Epithelial cell of esophagus (primary cell): ENCODE data around the gene ELMOD3.
A peak's percentile ranks its signal among the peaks of the same experiment; 100 is the strongest.

Experiments used
- DNase-seq: peaks from one replicate; pipeline ENCODE4 v3.0.0; 2010; ENCODE audit warnings: low read depth
- H3K4me3 ChIP-seq: 2 replicates; pipeline ENCODE4 v1.5.1; 2011; ENCODE audit warnings: mild to moderate bottlenecking, low read length, control low read depth
- TF ChIP-seq, protein P1 (sequence below): IDR thresholded peaks from 2 replicates; pipeline ENCODE4 v1.5.1; 2011; ENCODE audit warnings: low read depth, mild to moderate bottlenecking, low read length, control low read depth, inconsistent platforms; ENCODE audit not compliant: insufficient read depth; ENCODE audit errors: missing control alignments

ELMOD3 gene

DNA sequence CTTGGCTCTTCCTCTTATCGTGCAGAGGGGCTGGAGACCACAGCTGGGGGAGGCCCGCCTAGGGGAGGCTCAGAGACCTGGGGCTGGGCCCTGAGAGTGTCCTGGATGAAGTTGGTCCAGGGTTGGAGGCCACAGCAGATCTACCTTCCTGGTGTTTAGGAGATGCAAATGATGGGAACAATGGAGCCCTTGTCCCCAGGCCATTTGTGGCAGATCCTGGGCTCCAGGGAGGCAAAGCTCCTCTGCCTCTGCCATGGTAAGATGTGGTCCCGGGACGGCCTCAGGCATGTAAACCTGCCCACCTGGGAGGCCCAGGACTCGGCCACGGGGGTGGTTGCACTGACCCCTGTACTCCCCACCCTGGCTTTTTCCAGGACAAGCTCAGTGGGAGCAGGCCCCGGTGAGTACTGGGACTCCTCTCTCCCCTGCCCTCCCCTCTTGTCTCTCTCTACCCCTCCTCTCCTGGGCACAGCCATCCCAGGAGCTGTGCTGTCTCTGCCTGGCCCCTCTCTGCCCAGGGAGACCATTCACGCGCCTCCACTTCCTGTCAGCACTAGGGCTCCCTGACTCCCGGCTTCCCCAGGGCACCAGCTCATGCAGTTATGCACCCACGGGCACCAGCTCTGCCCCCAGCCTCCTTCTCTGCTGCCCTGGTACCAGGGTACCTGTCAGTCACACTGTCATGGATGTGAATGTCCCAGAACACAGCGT is 74.8 kb downstream of the ELMOD3 start:
- DNase-seq = no peak
- H3K4me3 ChIP-seq = no peak overlapping the region

DNA sequence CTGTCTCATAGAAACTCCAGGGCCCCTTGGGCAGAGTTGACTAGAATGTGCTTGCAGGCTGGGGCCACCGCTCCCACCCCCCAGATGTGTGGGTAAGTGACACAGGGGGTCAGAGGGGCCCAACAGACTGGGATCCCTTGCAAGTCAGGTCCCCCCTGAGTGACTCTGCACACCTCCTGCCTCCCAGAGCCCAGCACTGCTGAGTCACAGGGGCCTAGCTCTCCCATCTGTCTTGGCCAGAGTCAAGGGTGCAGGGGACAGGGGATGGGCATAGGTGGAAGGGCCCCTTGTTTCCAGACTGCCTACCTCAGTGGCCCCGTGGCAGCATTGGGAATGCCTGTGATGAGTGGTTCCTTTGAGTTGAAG is 75.3 kb downstream of the ELMOD3 start:
- no peak overlapping the region for H3K4me3 ChIP-seq
- no peak for DNase-seq
- TF ChIP-seq, protein P1, sequence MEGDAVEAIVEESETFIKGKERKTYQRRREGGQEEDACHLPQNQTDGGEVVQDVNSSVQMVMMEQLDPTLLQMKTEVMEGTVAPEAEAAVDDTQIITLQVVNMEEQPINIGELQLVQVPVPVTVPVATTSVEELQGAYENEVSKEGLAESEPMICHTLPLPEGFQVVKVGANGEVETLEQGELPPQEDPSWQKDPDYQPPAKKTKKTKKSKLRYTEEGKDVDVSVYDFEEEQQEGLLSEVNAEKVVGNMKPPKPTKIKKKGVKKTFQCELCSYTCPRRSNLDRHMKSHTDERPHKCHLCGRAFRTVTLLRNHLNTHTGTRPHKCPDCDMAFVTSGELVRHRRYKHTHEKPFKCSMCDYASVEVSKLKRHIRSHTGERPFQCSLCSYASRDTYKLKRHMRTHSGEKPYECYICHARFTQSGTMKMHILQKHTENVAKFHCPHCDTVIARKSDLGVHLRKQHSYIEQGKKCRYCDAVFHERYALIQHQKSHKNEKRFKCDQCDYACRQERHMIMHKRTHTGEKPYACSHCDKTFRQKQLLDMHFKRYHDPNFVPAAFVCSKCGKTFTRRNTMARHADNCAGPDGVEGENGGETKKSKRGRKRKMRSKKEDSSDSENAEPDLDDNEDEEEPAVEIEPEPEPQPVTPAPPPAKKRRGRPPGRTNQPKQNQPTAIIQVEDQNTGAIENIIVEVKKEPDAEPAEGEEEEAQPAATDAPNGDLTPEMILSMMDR = no peak

More for the DNA sequence above, 74.8 kb downstream of the ELMOD3 start:
- TF ChIP-seq, protein P1 = no peak

DNA sequence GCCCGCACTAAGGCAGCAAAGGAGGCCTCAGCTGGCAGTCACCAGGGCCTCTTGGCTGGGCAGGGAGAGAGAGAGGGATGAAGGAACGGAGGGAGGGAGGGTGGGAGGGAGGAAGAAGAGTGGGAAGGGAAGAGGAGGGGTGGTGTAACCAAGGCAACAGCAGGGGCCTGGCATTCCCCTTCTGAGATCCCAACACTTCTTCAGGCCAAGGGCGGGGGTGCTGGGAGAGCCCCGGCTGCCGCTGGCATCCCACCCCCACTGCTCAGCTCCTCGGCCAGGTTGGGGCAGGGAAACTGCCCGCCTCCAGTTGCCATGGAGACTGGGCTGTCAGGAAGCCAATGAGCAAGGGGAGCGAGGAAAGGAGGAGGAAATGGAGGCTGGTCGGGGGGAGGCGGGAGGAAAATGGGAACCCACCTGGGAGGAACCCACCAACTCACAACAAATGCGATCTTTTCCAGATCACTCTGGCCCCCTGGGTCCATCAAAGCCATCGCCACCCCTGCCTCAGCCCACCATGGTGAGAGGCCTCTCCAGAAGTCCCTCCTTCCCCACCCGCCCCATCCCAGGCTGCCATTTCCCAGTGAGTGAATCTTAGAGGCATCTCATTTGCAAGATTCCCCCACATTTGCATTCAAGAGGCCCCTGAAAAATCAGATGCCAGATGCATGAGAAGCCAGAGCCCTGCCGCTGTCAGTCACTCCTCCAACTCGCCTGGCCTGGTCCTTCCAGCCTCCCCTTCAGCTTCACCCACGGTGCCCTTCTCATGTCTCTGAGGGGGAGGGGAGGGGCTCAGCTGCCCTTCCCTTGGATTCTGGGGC is 76.4 kb downstream of the ELMOD3 start:
- no peak for DNase-seq
- H3K4me3 ChIP-seq = no peak overlapping the region
- TF ChIP-seq, protein P1 = no peak

DNA sequence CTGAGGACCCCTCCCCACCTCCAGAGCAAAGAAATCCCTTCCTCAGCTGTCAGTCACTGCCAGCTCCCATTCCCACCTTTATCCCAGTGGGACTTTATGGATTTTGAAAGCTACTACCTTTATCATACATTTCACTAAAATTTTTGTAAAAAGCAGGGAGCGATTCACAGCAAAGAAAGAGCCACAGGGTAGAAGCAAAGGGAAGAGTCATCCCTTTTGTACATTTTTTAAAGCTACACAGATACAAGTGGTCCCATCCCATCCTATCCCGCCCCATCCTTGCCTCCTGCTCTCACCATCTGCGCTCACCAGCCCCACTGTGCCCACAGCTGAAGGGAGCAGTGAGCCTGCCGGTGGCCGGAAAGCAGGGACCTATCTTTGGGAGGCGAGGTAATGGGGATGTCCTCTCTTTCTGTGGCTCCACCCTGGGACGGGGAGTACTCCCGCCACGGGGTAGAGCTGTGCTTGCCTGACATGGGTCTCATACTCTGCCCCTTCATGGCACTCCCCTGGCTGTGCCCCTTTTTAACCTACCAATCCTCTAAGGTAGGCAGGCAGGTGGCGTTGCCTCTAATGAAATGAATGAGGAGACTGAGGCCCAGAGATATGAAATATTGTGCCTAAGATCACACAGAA is 77.1 kb downstream of the ELMOD3 start:
- no peak for DNase-seq
- H3K4me3 ChIP-seq = no peak overlapping the region
- TF ChIP-seq, protein P1 = no peak

DNA sequence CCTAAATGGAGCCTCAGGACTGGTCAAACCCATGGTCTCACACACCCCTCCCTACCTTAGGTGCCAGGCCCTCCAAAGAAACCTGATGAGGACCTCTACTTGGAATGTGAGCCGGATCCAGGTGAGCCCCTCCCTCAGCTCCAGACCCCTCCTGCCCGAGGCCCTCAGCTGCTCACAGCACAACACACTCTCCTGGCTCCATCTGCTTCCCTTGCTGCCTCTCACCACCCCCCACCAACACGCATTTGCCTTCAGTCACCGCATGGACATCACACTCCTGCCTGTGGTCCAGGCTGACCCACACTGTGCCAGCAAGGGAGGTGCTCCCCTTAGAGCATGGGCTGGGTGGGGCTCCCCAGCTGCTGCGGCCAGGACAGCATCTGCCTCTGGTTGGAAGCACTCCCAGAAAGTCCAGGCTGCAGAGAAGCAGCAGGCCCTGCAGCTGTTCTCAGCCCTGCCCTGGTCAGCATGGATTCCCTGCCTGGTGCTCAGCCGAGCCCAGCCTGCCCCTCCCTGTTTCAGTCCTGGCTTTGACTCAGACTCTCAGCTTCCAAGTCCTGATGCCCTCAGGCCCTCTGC is 79.0 kb downstream of the ELMOD3 start:
- H3K4me3 ChIP-seq = no peak overlapping the region
- TF ChIP-seq, protein P1 = no peak
- DNase-seq = peak; percentile 84

DNA sequence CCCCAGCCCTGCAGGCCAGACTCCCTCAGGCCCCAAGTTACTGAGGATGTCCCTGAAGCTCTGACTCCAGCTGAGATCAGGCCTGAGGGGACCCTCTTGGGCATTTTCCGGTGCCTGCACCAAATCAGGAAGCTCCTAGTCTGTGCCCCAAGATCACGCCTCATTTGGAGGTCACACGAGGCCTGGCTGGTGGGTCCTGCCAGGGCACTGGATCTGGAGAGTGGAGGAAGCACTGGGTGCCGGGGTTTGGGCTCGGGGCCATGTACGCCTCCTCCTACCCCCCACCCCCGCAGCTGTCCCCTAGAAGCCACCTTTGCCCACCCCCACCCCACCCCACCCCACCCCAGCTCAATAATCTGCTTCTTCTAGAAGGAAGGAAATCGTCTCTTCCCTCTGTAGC is 80.1 kb downstream of the ELMOD3 start:
- TF ChIP-seq, protein P1 = no peak
- H3K4me3 ChIP-seq = no peak overlapping the region
- no peak for DNase-seq
